Psoas muscle (tissue), 8 donors: ENCODE measurements around the gene SMIM33. TPM values are rescaled to one million over a fixed set of nuclear protein-coding genes. Genes with fewer than 3 reads are reported as not detected.
"Not testable (repeated sequence)": the region's sequence is repeated elsewhere in the genome, so short reads cannot be mapped to it uniquely, and the experiment has no call there.

Experiments
- ATAC-seq, 4 donors: fragments of 200-7000 bp; cut with Tn5 transposase; one replicate each; pipeline ENCODE4 v1.9.1; 2020; ENCODE audit warnings: moderate library complexity in 3 of 4, mild to moderate bottlenecking in 2 of 4
- DNase-seq, 2 donors: peaks; one replicate each; pipeline ENCODE4 v3.0.0-alpha.2; 2020
- H3K27ac ChIP-seq: fragments of 200-600 bp; one replicate; pipeline ENCODE4 v1.8.0; 2022
- H3K27me3 ChIP-seq, 3 donors: fragments of 200-600 bp in 1 of 3; one replicate each; pipeline versions ENCODE4 v1.6.1 to v1.8.0; 2013 to 2022; ENCODE audit warnings: low read length in 2 of 3, mild to moderate bottlenecking in 2 of 3, moderate library complexity in 1 of 3; ENCODE audit not compliant: insufficient read depth in 3 of 3
- H3K36me3 ChIP-seq, 2 donors: fragments of 200-600 bp in 1 of 2; one replicate each; pipeline versions ENCODE4 v1.6.1 to v1.8.0; 2013 to 2022; ENCODE audit warnings: low read depth in 1 of 2, mild to moderate bottlenecking in 1 of 2, moderate library complexity in 1 of 2; ENCODE audit not compliant: insufficient read depth in 1 of 2
- H3K4me1 ChIP-seq: fragments of 200-600 bp; one replicate; pipeline ENCODE4 v1.8.0; 2022
- H3K4me3 ChIP-seq: fragments of 200-600 bp; one replicate; pipeline ENCODE4 v1.8.0; 2022; ENCODE audit warnings: mild to moderate bottlenecking
- H3K9me3 ChIP-seq: fragments of 200-600 bp; one replicate; pipeline ENCODE4 v1.8.0; 2022
- CTCF ChIP-seq: fragments of 200-600 bp; IDR thresholded peaks from one replicate; pipeline ENCODE4 v1.8.0; 2022; ENCODE audit warnings: antibody characterized with exemption
- WGBS, 3 donors: extraction: QIAGEN DNeasy Blood & Tissue Kit; methylation state at CpG; one replicate each; pipeline versions ENCODE4 v1.1.6 to v1.1.7; 2013; 5-methylcytosine and 5-hydroxymethylcytosine counted together
- intact Hi-C, 2 donors: fragments of 100-400 bp; cut with DNase I; formaldehyde crosslinking; loops; one replicate each; pipeline versions ENCODE4 v1.11.0 to v1.14.2; 2022
- polyA plus RNA-seq, 3 donors: library from polyadenylated mRNA; stranded (reverse); fragments of 200-250 nt; gene quantifications; one replicate each; pipeline ENCODE4 v1.2.3, GENCODE V29; 2013
- total RNA-seq, 4 donors: library from RNA; stranded (reverse); fragmentation: NEBNext Ultra II Directional in 2 of 4; extraction: Animal tissue kit (Norgen Biotek cat#: 25700) in 2 of 4; gene quantifications; one replicate each; pipeline versions ENCODE4 v1.2.1 to v1.2.4, GENCODE V29; 2021 to 2023
- donor health status: healthy with polysubstance abuse.
- donor health status: DM: no; HTN: no; CAD: no; lungs with moderate emphysema.
- donor health status: Bipolar disorder and iron deficiency.
- donor health status: healthy.
- donor health status: DM: yes; HTN: yes; CAD: no.
- donor health status: DM: no; HTN: no; CAD: no.
- donor health status: DM: no; HTN: no; CAD: no.
- donor health status: DM: yes; HTN: yes; CAD: no.

Gene SMIM33
- total and polyA plus RNA-seq, 7 donors = not detected

DNA sequence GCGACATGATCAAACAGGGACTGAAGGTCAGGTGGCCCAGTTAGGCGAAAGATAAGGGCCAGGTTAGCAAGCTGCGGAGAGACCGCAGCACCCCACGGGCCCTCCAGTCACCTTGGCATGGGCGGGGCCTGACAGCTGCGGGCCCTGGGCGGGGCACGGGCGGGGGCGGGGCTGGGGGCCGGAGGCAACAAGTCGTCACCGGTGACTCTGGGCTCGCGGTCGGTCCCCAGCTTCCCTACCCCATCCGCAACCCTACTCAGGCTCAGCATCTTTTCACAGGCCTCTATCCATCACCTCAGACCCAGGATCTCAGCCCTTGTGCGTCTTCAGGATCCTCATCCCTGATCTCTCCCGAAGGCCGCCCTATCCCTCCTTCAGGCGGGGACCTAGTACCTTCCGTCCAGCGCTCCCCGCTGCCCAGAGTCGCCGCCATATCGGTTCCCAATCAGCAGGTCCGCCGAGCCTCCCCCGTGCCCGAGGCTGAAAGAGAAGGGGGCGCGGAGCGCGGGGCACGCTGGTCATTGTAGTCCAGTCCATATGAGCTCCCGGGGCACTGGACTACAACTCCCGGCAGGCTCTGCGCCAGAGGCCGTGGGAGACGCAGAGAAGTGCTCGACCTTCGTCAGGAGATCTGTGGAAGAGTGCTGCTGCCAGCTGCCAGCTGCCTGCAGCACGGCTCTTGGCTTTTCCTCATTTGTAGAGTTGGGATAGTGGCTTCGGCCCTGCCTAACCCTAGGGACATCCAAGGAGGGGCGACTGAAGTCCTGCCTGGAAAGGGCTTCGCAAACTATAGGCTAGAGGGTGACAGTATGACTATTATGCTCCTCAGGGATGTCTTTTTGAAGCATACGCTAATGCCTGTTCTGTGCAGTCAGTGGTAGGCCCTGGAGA lies 31.5 kb upstream of the SMIM33 start, which contains the start of gene DNAJC18:
Gene DNAJC18, minus strand, starts transcription at position 513 of the 891 bp plus-strand sequence. Its CDS starts 80 bp downstream, at position 433.
- Histone ChIP-seq H3K9me3 (no peaks in the 10 kb centered on the region), H3K4me1 (peaks cover 12% of the 10 kb centered on the region), H3K27ac (peak within 1 kb of the TSS; percentile 100), H3K36me3 (peaks cover 0 to 26% of the 10 kb centered on the region in 2 donors), H3K27me3 (no peaks in the 10 kb centered on the region), H3K4me3 (peak within 1 kb of the TSS; percentile 94)
- intact Hi-C loops = loop anchor here in 1 of 2 donors (5.0 kb wide), 1 partner anchor 123 kb away; the partner anchor contains the start of gene UBE2D2
- DNase-seq = peak; percentile 96 to 97
- TF ChIP-seq CTCF = no peak
- WGBS, 3 donors = 2 to 4% (median 3%) methylated on average over 49 of the region's 49 CpGs
- peak; percentile 98 to 99 (median 98) for ATAC-seq

DNA sequence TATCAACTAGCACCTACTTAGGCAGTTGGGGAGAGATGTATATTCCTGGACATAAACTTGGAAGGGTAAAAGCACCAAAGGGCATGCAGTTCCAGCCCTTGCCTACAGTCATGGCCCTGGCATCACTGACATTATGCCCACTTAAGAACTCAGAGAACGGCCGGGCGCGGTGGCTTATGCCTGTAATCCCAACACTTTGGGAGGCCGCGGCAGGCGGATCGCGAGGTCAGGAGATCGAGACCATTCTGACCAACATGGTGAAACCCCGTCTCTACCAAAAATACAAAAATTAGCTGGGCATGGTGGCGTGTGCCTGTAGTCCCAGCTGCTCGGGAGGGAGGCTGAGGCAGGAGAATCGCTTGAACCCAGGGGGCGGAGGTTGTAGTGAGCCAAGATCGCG lies 30.4 kb upstream of the SMIM33 start:
- WGBS, 3 donors = 96 to 97% (median 96%) methylated on average over 17 of the region's 17 CpGs
- H3K4me1 ChIP-seq = peaks cover 12% of the 10 kb centered on the region
- ATAC-seq, H3K27ac ChIP-seq, intact Hi-C loops, H3K9me3 ChIP-seq, H3K27me3 ChIP-seq, H3K4me3 ChIP-seq, DNase-seq: not testable (repeated sequence)
- peaks cover 0 to 16% of the 10 kb centered on the region in 2 donors for H3K36me3 ChIP-seq

- no peak for DNase-seq
- ATAC-seq = no peak
- Histone ChIP-seq H3K27ac (no peak overlapping the region), H3K4me3 (no peak overlapping the region), H3K27me3 (no peaks in the 10 kb centered on the region), H3K36me3 (no peaks in the 10 kb centered on the region), H3K4me1 (peaks cover 7% of the 10 kb centered on the region), H3K9me3 (no peaks in the 10 kb centered on the region)
- intact Hi-C loops = no loop called here
- WGBS, 3 donors = 56 to 58% (median 58%) methylated on average over 4 of the region's 4 CpGs
- TF ChIP-seq CTCF = no peak
These were observed 26.9 kb upstream of the SMIM33 start for GRCh38 chr5:139443831-139444453.

GRCh38 chr5:139445325-139446170 lies 25.3 kb upstream of the SMIM33 start:
- no peaks in the 10 kb centered on the region for H3K9me3 ChIP-seq
- no peak for TF ChIP-seq CTCF
- H3K4me3 ChIP-seq = no peak overlapping the region
- no peak for DNase-seq
- H3K36me3 ChIP-seq = no peaks in the 10 kb centered on the region
- ATAC-seq = no peak
- H3K4me1 ChIP-seq = no peaks in the 10 kb centered on the region
- no peaks in the 10 kb centered on the region for H3K27me3 ChIP-seq
- no peak overlapping the region for H3K27ac ChIP-seq
- intact Hi-C loops = no loop called here
- WGBS, 3 donors = 52 to 56% (median 54%) methylated on average over 7 of the region's 7 CpGs
